ENCODE measurements around the gene TMEM223. TPM values are rescaled to one million over a fixed set of nuclear protein-coding genes. Genes with fewer than 3 reads are reported as not detected.

Gene TMEM223
- total and polyA plus RNA-seq, 9 of the 15 experiments (the other 6 are each of a cell fraction or from before 2014, with no cell fraction given), result 5.9 to 34.5 (median 19.6) TPM

DNA sequence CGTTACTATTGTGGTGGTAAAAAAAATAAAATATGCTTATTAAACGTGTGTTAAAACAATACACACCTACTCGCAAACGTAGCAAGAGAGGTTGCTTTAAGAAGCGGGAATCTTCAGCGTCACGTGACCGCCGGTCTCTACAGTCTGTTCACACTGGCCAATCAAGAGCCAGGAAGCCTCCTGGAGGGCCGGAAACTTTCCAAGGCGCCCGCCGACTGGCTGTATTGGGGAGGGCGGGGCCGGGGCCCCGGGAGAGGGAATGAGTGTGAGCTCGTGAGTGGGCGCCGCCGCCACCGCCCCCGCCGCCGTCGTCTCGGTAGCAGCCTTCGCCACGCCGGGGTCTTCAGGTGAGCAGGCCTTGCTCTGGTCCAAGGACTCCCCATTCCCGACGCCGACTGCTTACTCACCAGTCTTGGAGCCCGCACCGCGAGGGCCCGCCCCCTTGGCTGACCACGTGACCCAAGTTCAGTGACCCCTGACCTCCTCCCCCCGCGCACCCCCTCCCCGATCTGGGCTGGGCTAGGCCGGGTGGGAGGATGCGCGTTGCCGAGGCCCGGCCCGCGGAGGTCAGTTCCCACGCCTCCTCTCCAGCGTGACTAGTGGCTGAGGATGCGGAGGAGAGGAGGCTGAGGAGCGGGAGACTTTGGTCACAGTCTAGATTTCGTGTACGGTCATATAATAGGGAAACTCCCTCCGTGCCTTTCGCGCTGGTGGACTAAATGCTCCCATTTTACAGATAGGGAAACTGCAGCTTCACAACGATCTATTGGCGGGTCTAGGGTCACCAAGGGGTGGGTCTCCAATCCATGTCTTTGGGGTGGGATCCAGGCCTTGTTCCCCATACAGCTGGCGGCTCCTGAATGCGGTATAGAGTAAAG, 20.4 kb downstream of the TMEM223 start, which contains the start of gene TAF6L (continued):
- 0 out of 4 replicates have a peak, but pooled peaks of 1 of the 2 experiments have one; percentile 53 for TF ChIP-seq FOXA3 (CRISPR knock-in tag; conservative IDR thresholded peaks at IDR 0.05 in 1 of 2, IDR thresholded peaks at IDR 0.05 in 1 of 2)
- TF ChIP-seq MEIS2 (IDR thresholded peaks at IDR 0.05; ENCODE audit: partially characterized antibody), result no peak
- TF ChIP-seq GTF2A2 (tag; IDR thresholded peaks at IDR 0.05), result no peak
- TF ChIP-seq, protein P1, sequence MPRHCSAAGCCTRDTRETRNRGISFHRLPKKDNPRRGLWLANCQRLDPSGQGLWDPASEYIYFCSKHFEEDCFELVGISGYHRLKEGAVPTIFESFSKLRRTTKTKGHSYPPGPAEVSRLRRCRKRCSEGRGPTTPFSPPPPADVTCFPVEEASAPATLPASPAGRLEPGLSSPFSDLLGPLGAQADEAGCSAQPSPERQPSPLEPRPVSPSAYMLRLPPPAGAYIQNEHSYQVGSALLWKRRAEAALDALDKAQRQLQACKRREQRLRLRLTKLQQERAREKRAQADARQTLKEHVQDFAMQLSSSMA (CRISPR knock-in tag; IDR thresholded peaks at IDR 0.05), result no peak
- TF ChIP-seq ZNF175 (CRISPR knock-in tag; IDR thresholded peaks at IDR 0.05; ENCODE audit: low read depth), result no peak
- no peak; the same call in none of the 2 replicates for TF ChIP-seq PML (IDR thresholded peaks at IDR 0.05; ENCODE audit: low read length)
- no peak for TF ChIP-seq ZNF274 (IDR thresholded peaks at IDR 0.05; ENCODE audit: borderline replicate concordance, low read depth, low read length)
- 0 out of 2 replicates have a peak, but pooled peaks have one; percentile 34 for TF ChIP-seq CREB1 (IDR thresholded peaks at IDR 0.05)
- TF ChIP-seq CREB1 (CRISPR knock-in tag; IDR thresholded peaks at IDR 0.05), result no peak; the same call in 1 of the 2 replicates
- TF ChIP-seq NFE2L1 (tag; IDR thresholded peaks at IDR 0.05; ENCODE audit: borderline replicate concordance, low read depth), result no peak
- TF ChIP-seq, protein P2, sequence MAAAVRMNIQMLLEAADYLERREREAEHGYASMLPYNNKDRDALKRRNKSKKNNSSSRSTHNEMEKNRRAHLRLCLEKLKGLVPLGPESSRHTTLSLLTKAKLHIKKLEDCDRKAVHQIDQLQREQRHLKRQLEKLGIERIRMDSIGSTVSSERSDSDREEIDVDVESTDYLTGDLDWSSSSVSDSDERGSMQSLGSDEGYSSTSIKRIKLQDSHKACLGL (CRISPR knock-in tag; IDR thresholded peaks at IDR 0.05; ENCODE audit: borderline replicate concordance, poor library complexity, severe bottlenecking), result no peak
- TF ChIP-seq MIER1 (IDR thresholded peaks at IDR 0.05; ENCODE audit: low read depth), result no peak
- TF ChIP-seq RBM39 (optimal IDR thresholded peaks at IDR 0.05; ENCODE audit: low read depth, low read length), result no peak
- no peak for TF ChIP-seq HNRNPL (IDR thresholded peaks at IDR 0.05; ENCODE audit: low read depth, low read length)
- TF ChIP-seq PRMT5 (CRISPR knock-in tag; IDR thresholded peaks at IDR 0.05), result no peak
- TF ChIP-seq RAD51 (IDR thresholded peaks at IDR 0.05; ENCODE audit: borderline replicate concordance, low read depth), result peak; percentile 99
- TF ChIP-seq STAT5A (IDR thresholded peaks at IDR 0.05; ENCODE audit: borderline replicate concordance, low read length), result no peak
- no peak for TF ChIP-seq MCM3 (IDR thresholded peaks at IDR 0.05)
- no peak for TF ChIP-seq TGIF2 (CRISPR knock-in tag; IDR thresholded peaks at IDR 0.05)
- TF ChIP-seq FOXJ3 (CRISPR knock-in tag; IDR thresholded peaks at IDR 0.05), result no peak
- TF ChIP-seq, protein P3, sequence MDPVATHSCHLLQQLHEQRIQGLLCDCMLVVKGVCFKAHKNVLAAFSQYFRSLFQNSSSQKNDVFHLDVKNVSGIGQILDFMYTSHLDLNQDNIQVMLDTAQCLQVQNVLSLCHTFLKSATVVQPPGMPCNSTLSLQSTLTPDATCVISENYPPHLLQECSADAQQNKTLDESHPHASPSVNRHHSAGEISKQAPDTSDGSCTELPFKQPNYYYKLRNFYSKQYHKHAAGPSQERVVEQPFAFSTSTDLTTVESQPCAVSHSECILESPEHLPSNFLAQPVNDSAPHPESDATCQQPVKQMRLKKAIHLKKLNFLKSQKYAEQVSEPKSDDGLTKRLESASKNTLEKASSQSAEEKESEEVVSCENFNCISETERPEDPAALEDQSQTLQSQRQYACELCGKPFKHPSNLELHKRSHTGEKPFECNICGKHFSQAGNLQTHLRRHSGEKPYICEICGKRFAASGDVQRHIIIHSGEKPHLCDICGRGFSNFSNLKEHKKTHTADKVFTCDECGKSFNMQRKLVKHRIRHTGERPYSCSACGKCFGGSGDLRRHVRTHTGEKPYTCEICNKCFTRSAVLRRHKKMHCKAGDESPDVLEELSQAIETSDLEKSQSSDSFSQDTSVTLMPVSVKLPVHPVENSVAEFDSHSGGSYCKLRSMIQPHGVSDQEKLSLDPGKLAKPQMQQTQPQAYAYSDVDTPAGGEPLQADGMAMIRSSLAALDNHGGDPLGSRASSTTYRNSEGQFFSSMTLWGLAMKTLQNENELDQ (CRISPR knock-in tag; IDR thresholded peaks at IDR 0.05; ENCODE audit: borderline replicate concordance), result no peak
- TF ChIP-seq MXI1 (IDR thresholded peaks at IDR 0.05; ENCODE audit: low read depth, low read length), result no peak
- TF ChIP-seq ZNF561 (CRISPR knock-in tag; conservative IDR thresholded peaks at IDR 0.05), result no peak
- TF ChIP-seq, protein P4, sequence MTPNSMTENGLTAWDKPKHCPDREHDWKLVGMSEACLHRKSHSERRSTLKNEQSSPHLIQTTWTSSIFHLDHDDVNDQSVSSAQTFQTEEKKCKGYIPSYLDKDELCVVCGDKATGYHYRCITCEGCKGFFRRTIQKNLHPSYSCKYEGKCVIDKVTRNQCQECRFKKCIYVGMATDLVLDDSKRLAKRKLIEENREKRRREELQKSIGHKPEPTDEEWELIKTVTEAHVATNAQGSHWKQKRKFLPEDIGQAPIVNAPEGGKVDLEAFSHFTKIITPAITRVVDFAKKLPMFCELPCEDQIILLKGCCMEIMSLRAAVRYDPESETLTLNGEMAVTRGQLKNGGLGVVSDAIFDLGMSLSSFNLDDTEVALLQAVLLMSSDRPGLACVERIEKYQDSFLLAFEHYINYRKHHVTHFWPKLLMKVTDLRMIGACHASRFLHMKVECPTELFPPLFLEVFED (CRISPR knock-in tag; conservative IDR thresholded peaks at IDR 0.05), result no peak

All from K562 (cell line).